Heart left ventricle (tissue), 13 donors: Measurements from ENCODE around the gene PACRG.
"Not testable (repeated sequence)": the region's sequence is repeated elsewhere in the genome, so short reads cannot be mapped to it uniquely, and the experiment has no call there.

Experiments
- CTCF ChIP-seq, 12 donors: fragments of 200-600 bp; sonication (generic) in 4 of 12; IDR thresholded peaks; one replicate each; pipeline versions ENCODE4 v1.5.0 to v1.8.0; 2018 to 2022; ENCODE audit warnings: antibody characterized with exemption in 12 of 12, mild to moderate bottlenecking in 5 of 12
- POLR2A ChIP-seq, 2 donors: fragments of 450-650 bp; IDR thresholded peaks; one replicate each; pipeline ENCODE4 v1.6.1; 2017; ENCODE audit warnings: antibody characterized with exemption in 2 of 2, mild to moderate bottlenecking in 2 of 2, moderate library complexity in 2 of 2
- donor health status: ischemic (EF 13 %, LVEDD 7.1; RV severe dilation, severe dysfunction).
- donor health status: DM: no; HTN: yes; CAD: no.
- donor health status: DM: no; HTN: no; CAD: no.
- donor health status: ischemic (EF 25% LVEDD 6.9; RV normal size, moderate dysfunction).
- donor health status: ischemic (EF 25% LVEDD 5.7; RV mildly dilated, moderate dysfunction).
- donor health status: ischemic (EF 35%, LVEDD 5.7; RV mildly dilated, moderate dysfunction).
- donor health status: nonischemic (EF 11% LVEDD 7.7; RV severe dilation, severe dysfunction).
- donor health status: DM: yes; HTN: yes; CAD: no.
- donor health status: PGD.
- donor health status: ischemic (EF 29% LVEDD 5.4; RV normal size, mild dysfunction).
- donor health status: nonischemic (EF 23%, LVEDD 6.1; RV moderate dilation, normal function).

- not testable (repeated sequence) for TF ChIP-seq CTCF, POLR2A (IDR thresholded peaks at IDR 0.05)
Observed at GRCh38 chr6:162983234-162983633, 255.5 kb downstream of the PACRG start.
